PC-9 (cell line): ENCODE results near the gene KRT82. TPM values are rescaled to one million over a fixed set of nuclear protein-coding genes. Genes with fewer than 3 reads are reported as not detected.

Experiments used
- BruUV-seq: library from RNA; stranded (reverse); fragments of 400-500 nt; replicated peaks from 2 replicates; lab custom pipeline; 2021; lab: Mats Ljungman, UMichigan
- CTCF ChIA-PET: fragments of 300-600 bp; sonication (Branson Sonifier 250); formaldehyde crosslinking; loops from one replicate; lab custom pipeline; 2022; ENCODE audit warnings: antibody characterized with exemption; lab: Charles Lee
- POLR2A ChIA-PET: fragments of 300-600 bp; sonication (Branson Sonifier 250); formaldehyde crosslinking; loops from one replicate; lab custom pipeline; 2022; ENCODE audit warnings: antibody characterized with exemption; ENCODE audit not compliant: unreplicated experiment; lab: Charles Lee
- DNase-seq, 2 experiments: peaks; one replicate each; pipeline versions ENCODE4 v3.0.0 to v3.0.0-alpha.2; 2015 to 2022; ENCODE audit warnings: mixed read lengths in 1 of 2
- H2AFZ ChIP-seq: fragments of 200-600 bp; sonication (generic); 2 replicates; pipeline ENCODE4 v1.8.1; 2017; ENCODE audit warnings: antibody characterized with exemption
- H3F3A ChIP-seq: fragments of 200-600 bp; sonication (generic); 2 replicates; pipeline ENCODE4 v1.8.1; 2017; ENCODE audit warnings: antibody characterized with exemption, mild to moderate bottlenecking, low read depth; ENCODE audit not compliant: insufficient read depth
- H3K27ac ChIP-seq: fragments of 200-600 bp; sonication (generic); 2 replicates; pipeline ENCODE4 v1.6.1; 2016; ENCODE audit warnings: mixed run types
- H3K27me3 ChIP-seq: fragments of 200-600 bp; sonication (generic); 2 replicates; pipeline ENCODE4 v1.6.1; 2016; ENCODE audit warnings: low read depth, mixed run types; ENCODE audit not compliant: insufficient read depth
- H3K36me3 ChIP-seq: fragments of 200-600 bp; sonication (generic); 2 replicates; pipeline ENCODE4 v1.6.1; 2016; ENCODE audit warnings: low read depth, mixed run types
- H3K4me1 ChIP-seq: fragments of 200-600 bp; sonication (generic); replicated peaks from 2 replicates; pipeline ENCODE4 v1.6.1; 2016; ENCODE audit warnings: mixed run types; ENCODE audit not compliant: insufficient read depth
- H3K4me2 ChIP-seq: fragments of 200-600 bp; sonication (generic); 2 replicates; pipeline ENCODE4 v1.6.1; 2017; ENCODE audit warnings: mixed run types
- H3K4me3 ChIP-seq: fragments of 200-600 bp; sonication (generic); 2 replicates; pipeline ENCODE4 v1.6.1; 2016; ENCODE audit warnings: mixed run types
- H3K79me2 ChIP-seq: fragments of 200-600 bp; sonication (generic); 2 replicates; pipeline ENCODE4 v1.6.1; 2017; ENCODE audit warnings: low read depth, mixed run types
- H3K9me2 ChIP-seq: fragments of 200-600 bp; sonication (generic); 2 replicates; pipeline ENCODE4 v1.8.1; 2017; ENCODE audit warnings: mild to moderate bottlenecking; ENCODE audit not compliant: insufficient read depth
- H3K9me3 ChIP-seq: fragments of 200-600 bp; sonication (generic); 2 replicates; pipeline ENCODE4 v1.8.1; 2016; ENCODE audit warnings: low read depth; ENCODE audit not compliant: insufficient read depth
- H4K20me1 ChIP-seq: fragments of 200-600 bp; sonication (generic); 2 replicates; pipeline ENCODE4 v1.8.1; 2017; ENCODE audit not compliant: insufficient read depth
- CTCF ChIP-seq: fragments of 200-600 bp; sonication (generic); conservative IDR thresholded peaks from 2 replicates; pipeline ENCODE4 v1.6.1; 2017; ENCODE audit warnings: mixed run types, antibody characterized with exemption, mild to moderate bottlenecking, moderate library complexity
- EZH2 ChIP-seq: fragments of 200-600 bp; sonication (generic); IDR thresholded peaks from 2 replicates; pipeline ENCODE4 v1.8.0; 2017; ENCODE audit warnings: antibody characterized with exemption, low read depth
- intact Hi-C: fragments of 100-400 bp; cut with micrococcal nuclease; formaldehyde crosslinking; loops from one replicate; pipeline ENCODE4 v1.10.0; 2022; ENCODE audit not compliant: unreplicated experiment
- total RNA-seq: library from RNA; stranded (reverse); gene quantifications from 2 replicates; pipeline ENCODE4 v1.2.3, GENCODE V29; 2021

KRT82 gene
- total RNA-seq, 1 experiment from 2014 or later: not detected

GRCh38 chr12:52356762-52357580 is 49.2 kb downstream of the KRT82 start:
- Histone ChIP-seq H2AFZ (no peak overlapping the region), H3F3A (no peaks in the 10 kb centered on the region), H3K27ac (no peak overlapping the region), H3K79me2 (no peaks in the 10 kb centered on the region), H3K4me1 (no peaks in the 10 kb centered on the region), H3K36me3 (no peaks in the 10 kb centered on the region), H3K9me2 (no peaks in the 10 kb centered on the region), H3K9me3 (no peaks in the 10 kb centered on the region), H3K27me3 (no peaks in the 10 kb centered on the region), H3K4me2 (no peak overlapping the region), H3K4me3 (no peak overlapping the region), H4K20me1 (no peaks in the 10 kb centered on the region)
- no peak for DNase-seq
- CTCF ChIA-PET: no interaction called here
- TF ChIP-seq CTCF: no peak
- TF ChIP-seq EZH2: no peak
- POLR2A ChIA-PET: no interaction called here
- intact Hi-C loops: no loop called here
- no TSS peak for BruUV-seq

- no peaks in the 10 kb centered on the region for H3K9me3 ChIP-seq
- H3K79me2 ChIP-seq: no peaks in the 10 kb centered on the region
- H3K27ac ChIP-seq: no peak overlapping the region
- H3K4me2 ChIP-seq: no peak overlapping the region
- no peaks in the 10 kb centered on the region for H3K4me1 ChIP-seq
- no peaks in the 10 kb centered on the region for H3K9me2 ChIP-seq
- no peak overlapping the region for H2AFZ ChIP-seq
- H4K20me1 ChIP-seq: no peaks in the 10 kb centered on the region
- H3F3A ChIP-seq: no peaks in the 10 kb centered on the region
- POLR2A ChIA-PET: no interaction called here
- BruUV-seq: no TSS peak
- H3K27me3 ChIP-seq: no peaks in the 10 kb centered on the region
- TF ChIP-seq EZH2 (no peak), CTCF (no peak)
- H3K4me3 ChIP-seq: no peak overlapping the region
- no peaks in the 10 kb centered on the region for H3K36me3 ChIP-seq
- CTCF ChIA-PET: no interaction called here
- no peak for DNase-seq
- intact Hi-C loops: no loop called here
Measured at GRCh38 chr12:52356031-52356761, 49.9 kb downstream of the KRT82 start.

- no peak overlapping the region for H3K4me3 ChIP-seq
- no peak for DNase-seq
- no peaks in the 10 kb centered on the region for H3K9me3 ChIP-seq
- BruUV-seq: no TSS peak
- no peaks in the 10 kb centered on the region for H3F3A ChIP-seq
- no peak overlapping the region for H3K4me2 ChIP-seq
- H3K27me3 ChIP-seq: no peaks in the 10 kb centered on the region
- intact Hi-C loops: no loop called here
- CTCF ChIA-PET: no interaction called here
- H3K9me2 ChIP-seq: no peaks in the 10 kb centered on the region
- no peaks in the 10 kb centered on the region for H4K20me1 ChIP-seq
- no peaks in the 10 kb centered on the region for H3K79me2 ChIP-seq
- H2AFZ ChIP-seq: no peak overlapping the region
- no peaks in the 10 kb centered on the region for H3K4me1 ChIP-seq
- no peaks in the 10 kb centered on the region for H3K36me3 ChIP-seq
- POLR2A ChIA-PET: no interaction called here
- TF ChIP-seq CTCF (no peak), EZH2 (no peak)
- H3K27ac ChIP-seq: no peak overlapping the region
Measured at GRCh38 chr12:52355176-52355575, 51.0 kb downstream of the KRT82 start.
